Colonic mucosa (tissue), 4 donors: ENCODE measurements around the gene RHBDL1. TPM values are rescaled to one million over a fixed set of nuclear protein-coding genes. Genes with fewer than 3 reads are reported as not detected.

Experiments
- DNase-seq: peaks from one replicate; pipeline ENCODE4 v3.0.0-alpha.2; 2020
- H3K27ac ChIP-seq: fragments of 200-600 bp; one replicate; pipeline ENCODE4 v1.8.0; 2021
- H3K27me3 ChIP-seq: fragments of 200-600 bp; one replicate; pipeline ENCODE4 v1.8.0; 2021
- H3K36me3 ChIP-seq: fragments of 200-600 bp; one replicate; pipeline ENCODE4 v1.8.0; 2021
- H3K4me1 ChIP-seq: fragments of 200-600 bp; one replicate; pipeline ENCODE4 v1.8.0; 2021; ENCODE audit warnings: mild to moderate bottlenecking
- H3K4me3 ChIP-seq: fragments of 200-600 bp; one replicate; pipeline ENCODE4 v1.8.0; 2021
- H3K9ac ChIP-seq, 2 donors: one replicate each; pipeline ENCODE4 v1.7.0; 2013; ENCODE audit warnings: control low read depth in 2 of 2, low read depth in 2 of 2, low read length in 2 of 2
- H3K9me3 ChIP-seq: fragments of 200-600 bp; one replicate; pipeline ENCODE4 v1.8.0; 2021
- intact Hi-C: fragments of 100-400 bp; cut with DNase I; formaldehyde crosslinking; loops from one replicate; pipeline ENCODE4 v1.14.1; 2022
- total RNA-seq, 2 donors: library from RNA; stranded (reverse); fragmentation: NEBNext Ultra II Directional in 1 of 2; extraction: Animal tissue kit (Norgen Biotek cat#: 25700) in 1 of 2; gene quantifications; one replicate each; pipeline ENCODE4 v1.2.1, GENCODE V29; 2021
- TF ChIP-seq, protein P1 (sequence below): fragments of 200-600 bp; IDR thresholded peaks from one replicate; pipeline ENCODE4 v1.8.0; 2022; ENCODE audit warnings: antibody characterized with exemption, mild to moderate bottlenecking
- donor health status: healthy.
- donor health status: DM: no; HTN: no; CAD: no.
- donor health status: DM: no; HTN: no; CAD: no.

RHBDL1 gene
- total RNA-seq, 2 donors from 2014 or later = 4.0 to 5.7 TPM

GRCh38 chr16:628321-629061 lies 47.0 kb upstream of the RHBDL1 start:
- no peaks in the 10 kb centered on the region for H3K9me3 ChIP-seq
- peaks cover 6% of the 10 kb centered on the region for H3K4me1 ChIP-seq
- H3K9ac ChIP-seq = no peak overlapping the region
- peaks cover 5% of the 10 kb centered on the region for H3K36me3 ChIP-seq
- intact Hi-C loops = no loop called here
- no peak for DNase-seq
- H3K4me3 ChIP-seq = no peak overlapping the region
- TF ChIP-seq, protein P1, sequence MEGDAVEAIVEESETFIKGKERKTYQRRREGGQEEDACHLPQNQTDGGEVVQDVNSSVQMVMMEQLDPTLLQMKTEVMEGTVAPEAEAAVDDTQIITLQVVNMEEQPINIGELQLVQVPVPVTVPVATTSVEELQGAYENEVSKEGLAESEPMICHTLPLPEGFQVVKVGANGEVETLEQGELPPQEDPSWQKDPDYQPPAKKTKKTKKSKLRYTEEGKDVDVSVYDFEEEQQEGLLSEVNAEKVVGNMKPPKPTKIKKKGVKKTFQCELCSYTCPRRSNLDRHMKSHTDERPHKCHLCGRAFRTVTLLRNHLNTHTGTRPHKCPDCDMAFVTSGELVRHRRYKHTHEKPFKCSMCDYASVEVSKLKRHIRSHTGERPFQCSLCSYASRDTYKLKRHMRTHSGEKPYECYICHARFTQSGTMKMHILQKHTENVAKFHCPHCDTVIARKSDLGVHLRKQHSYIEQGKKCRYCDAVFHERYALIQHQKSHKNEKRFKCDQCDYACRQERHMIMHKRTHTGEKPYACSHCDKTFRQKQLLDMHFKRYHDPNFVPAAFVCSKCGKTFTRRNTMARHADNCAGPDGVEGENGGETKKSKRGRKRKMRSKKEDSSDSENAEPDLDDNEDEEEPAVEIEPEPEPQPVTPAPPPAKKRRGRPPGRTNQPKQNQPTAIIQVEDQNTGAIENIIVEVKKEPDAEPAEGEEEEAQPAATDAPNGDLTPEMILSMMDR = no peak
- no peaks in the 10 kb centered on the region for H3K27me3 ChIP-seq
- no peak overlapping the region for H3K27ac ChIP-seq

DNA sequence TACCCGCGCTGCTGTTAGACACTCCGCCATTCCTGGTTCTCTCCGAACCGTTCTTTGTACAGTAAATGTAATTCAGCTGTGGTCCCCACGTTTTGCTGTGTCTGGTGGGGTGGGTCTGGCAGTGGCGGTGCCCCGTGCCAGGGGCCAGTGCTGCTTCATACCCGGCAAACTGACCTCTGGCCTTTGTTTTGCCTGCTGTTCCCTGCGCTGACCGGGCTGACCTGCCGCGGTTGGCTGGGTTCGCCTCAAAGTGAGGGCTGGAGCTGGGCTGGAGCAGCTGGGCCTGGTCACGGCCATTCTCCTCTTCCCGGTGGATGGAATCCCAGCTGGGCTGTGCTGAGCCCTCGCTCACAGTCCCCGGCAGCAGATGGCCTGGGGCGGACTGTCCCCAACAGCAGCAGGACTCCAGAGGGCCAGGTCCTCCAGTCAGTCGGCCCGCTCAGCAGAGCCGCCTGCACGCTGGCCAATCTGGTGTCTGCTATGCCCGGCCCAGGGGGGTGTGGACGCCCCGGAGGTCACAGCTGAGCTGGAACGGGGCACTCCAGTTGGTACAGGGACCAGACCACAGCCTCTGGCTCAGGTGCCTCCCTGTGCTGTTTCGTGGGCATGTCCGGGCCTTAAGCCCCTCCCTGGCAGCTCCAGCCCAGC lies 46.2 kb upstream of the RHBDL1 start:
- H3K9me3 ChIP-seq = no peaks in the 10 kb centered on the region
- intact Hi-C loops = no loop called here
- no peak overlapping the region for H3K4me3 ChIP-seq
- no peaks in the 10 kb centered on the region for H3K27me3 ChIP-seq
- TF ChIP-seq, protein P1 = no peak
- H3K27ac ChIP-seq = no peak overlapping the region
- H3K4me1 ChIP-seq = peaks cover 6% of the 10 kb centered on the region
- H3K36me3 ChIP-seq = peaks cover 5% of the 10 kb centered on the region
- DNase-seq = peak; percentile 18
- H3K9ac ChIP-seq = no peak overlapping the region

DNA sequence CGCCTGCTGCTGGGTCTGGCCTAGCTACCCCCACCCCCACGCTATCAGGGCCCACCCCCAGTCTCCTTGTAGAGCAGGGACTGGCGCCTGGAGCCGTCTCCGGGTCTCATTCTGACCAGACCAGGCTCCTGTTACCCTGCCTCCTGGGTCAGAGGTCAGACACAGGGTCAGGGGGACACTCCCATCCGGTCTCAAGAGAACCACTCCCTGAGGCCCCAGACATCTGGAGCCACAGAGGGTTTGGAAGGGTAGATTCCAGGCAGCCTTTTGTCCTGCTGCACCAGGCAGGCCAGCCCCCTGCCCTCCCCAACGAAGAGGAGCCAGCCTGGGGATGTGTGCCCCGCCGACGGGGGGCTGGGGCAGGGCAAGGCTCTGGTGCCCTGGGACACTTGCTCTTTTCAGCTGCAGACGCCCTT lies 45.6 kb upstream of the RHBDL1 start:
- no peak overlapping the region for H3K9ac ChIP-seq
- no peak overlapping the region for H3K27ac ChIP-seq
- peaks cover 5% of the 10 kb centered on the region for H3K36me3 ChIP-seq
- H3K9me3 ChIP-seq = no peaks in the 10 kb centered on the region
- no peak for DNase-seq
- peaks cover 6% of the 10 kb centered on the region for H3K4me1 ChIP-seq
- intact Hi-C loops = no loop called here
- TF ChIP-seq, protein P1 = no peak
- no peak overlapping the region for H3K4me3 ChIP-seq
- H3K27me3 ChIP-seq = no peaks in the 10 kb centered on the region

DNA sequence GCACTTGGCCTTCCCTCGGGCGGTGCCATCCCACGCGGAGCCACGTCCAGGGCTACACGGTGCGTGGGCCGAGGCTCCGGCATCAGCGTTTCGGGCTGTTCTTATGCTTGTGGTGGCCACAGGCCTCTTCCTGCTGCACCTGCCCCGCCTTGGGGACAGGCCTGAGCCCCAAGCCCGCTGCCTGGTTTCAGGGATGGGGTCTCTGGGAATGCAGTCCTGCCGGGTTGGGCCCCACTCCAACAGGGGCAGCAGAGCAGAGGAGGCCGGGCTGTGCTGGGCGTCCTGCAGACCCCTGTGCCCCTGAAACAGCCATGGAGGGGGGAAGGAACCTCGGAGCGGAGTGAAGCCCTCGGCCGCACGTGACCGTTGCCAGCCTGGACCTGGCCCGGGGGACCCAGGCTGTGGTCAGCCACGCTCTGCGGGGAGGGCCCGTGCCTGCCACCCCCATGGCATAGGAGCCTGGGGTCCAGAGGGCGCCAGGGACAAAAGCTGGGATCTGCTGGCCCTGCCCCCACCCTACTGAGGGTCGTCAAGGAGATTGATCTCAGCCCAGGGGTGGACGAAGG lies 45.1 kb upstream of the RHBDL1 start:
- Histone ChIP-seq H3K4me3 (no peak overlapping the region), H3K27ac (no peak overlapping the region), H3K4me1 (peaks cover 11% of the 10 kb centered on the region), H3K27me3 (no peaks in the 10 kb centered on the region), H3K9ac (no peak overlapping the region), H3K9me3 (no peaks in the 10 kb centered on the region), H3K36me3 (peaks cover 5% of the 10 kb centered on the region)
- no peak for DNase-seq
- intact Hi-C loops = no loop called here
- TF ChIP-seq, protein P1 = no peak

DNA sequence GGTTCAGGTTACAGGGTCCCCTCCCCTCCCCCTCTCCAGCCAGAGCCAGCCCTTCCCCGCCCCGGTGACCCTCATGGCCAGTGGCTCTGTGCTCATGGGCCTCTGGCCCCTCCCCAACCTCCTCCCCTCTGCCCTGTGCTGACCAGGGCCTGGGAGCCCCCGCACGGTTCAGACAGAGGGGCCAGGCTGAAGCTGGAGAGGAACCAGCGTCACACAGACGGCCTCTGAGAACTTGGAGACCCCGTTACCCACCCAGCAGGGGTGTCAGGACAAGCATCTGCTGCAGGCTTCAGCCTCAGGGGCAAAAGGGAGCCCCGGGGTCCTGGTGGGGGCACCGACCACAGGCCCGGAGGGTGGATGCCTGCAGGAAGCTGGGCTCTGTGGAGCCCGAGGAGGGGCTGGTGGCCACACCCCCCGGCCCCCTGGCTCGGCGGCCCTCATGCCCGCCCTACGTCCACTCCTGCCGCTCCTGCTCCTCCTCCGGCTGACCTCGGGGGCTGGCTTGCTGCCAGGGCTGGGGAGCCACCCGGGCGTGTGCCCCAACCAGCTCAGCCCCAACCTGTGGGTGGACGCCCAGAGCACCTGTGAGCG lies 44.6 kb upstream of the RHBDL1 start, which contains the start of gene WFIKKN1:
Gene WFIKKN1 (plus strand): TSS at position 171 of the 591 bp plus-strand sequence. CDS start 269 bp downstream, at position 440.
- H3K9me3 ChIP-seq = no peaks in the 10 kb centered on the region
- no peak within 1 kb of the TSS for H3K9ac ChIP-seq
- peaks cover 13% of the 10 kb centered on the region for H3K4me1 ChIP-seq
- H3K36me3 ChIP-seq = peaks cover 2% of the 10 kb centered on the region
- TF ChIP-seq, protein P1 = no peak
- no peak within 1 kb of the TSS for H3K4me3 ChIP-seq
- H3K27me3 ChIP-seq = no peaks in the 10 kb centered on the region
- no peak within 1 kb of the TSS for H3K27ac ChIP-seq
- peak; percentile 67 for DNase-seq
- intact Hi-C loops = no loop called here
